ENCODE measurements around the gene CYP24A1. TPM values are rescaled to one million over a fixed set of nuclear protein-coding genes. Genes with fewer than 3 reads are reported as not detected.
A peak's percentile ranks its signal among the peaks of the same experiment; 100 is the strongest.

CYP24A1 gene
- total RNA-seq, 1 donor, result 0.27 TPM

GRCh38 chr20:54204063-54204462 lies 30.3 kb upstream of the CYP24A1 start:
- no peak for DNase-seq (ENCODE audit: low read depth in 2 of 3, low spot score in 2 of 3)

GRCh38 chr20:54203281-54203680 lies 29.5 kb upstream of the CYP24A1 start:
- DNase-seq (ENCODE audit: low read depth in 2 of 3, low spot score in 2 of 3), result no peak

- no peak for DNase-seq (ENCODE audit: low read depth in 2 of 3, low spot score in 2 of 3)
Observed at GRCh38 chr20:54201268-54201846, 27.6 kb upstream of the CYP24A1 start.

GRCh38 chr20:54200487-54201267 lies 26.9 kb upstream of the CYP24A1 start:
- DNase-seq (ENCODE audit: low read depth in 2 of 3, low spot score in 2 of 3), result no peak

- DNase-seq (ENCODE audit: low read depth in 2 of 3, low spot score in 2 of 3), result peak; percentile 36 to 78 (median 54)
Observed at GRCh38 chr20:54199721-54200176, 26.0 kb upstream of the CYP24A1 start.

GRCh38 chr20:54199283-54199682 lies 25.5 kb upstream of the CYP24A1 start:
- DNase-seq (ENCODE audit: low read depth in 2 of 3, low spot score in 2 of 3), result no peak

GRCh38 chr20:54197621-54198604 lies 24.1 kb upstream of the CYP24A1 start:
- DNase-seq (ENCODE audit: low read depth in 2 of 3, low spot score in 2 of 3), result peak in 1 of 3 donors; percentile 31

- no peak for DNase-seq (ENCODE audit: low read depth in 2 of 3, low spot score in 2 of 3)
Observed at GRCh38 chr20:54195483-54196472, 22.0 kb upstream of the CYP24A1 start.

- no peak for DNase-seq (ENCODE audit: low read depth in 2 of 3, low spot score in 2 of 3)
Observed at GRCh38 chr20:54194724-54195438, 21.1 kb upstream of the CYP24A1 start.

GRCh38 chr20:54193817-54194216 lies 20.0 kb upstream of the CYP24A1 start:
- DNase-seq (ENCODE audit: low read depth in 2 of 3, low spot score in 2 of 3), result no peak

GRCh38 chr20:54190217-54190616 lies 16.4 kb upstream of the CYP24A1 start:
- no peak for DNase-seq (ENCODE audit: low read depth in 2 of 3, low spot score in 2 of 3)

GRCh38 chr20:54189630-54190029 lies 15.8 kb upstream of the CYP24A1 start:
- DNase-seq (ENCODE audit: low read depth in 2 of 3, low spot score in 2 of 3), result no peak

GRCh38 chr20:54188132-54188849 lies 14.5 kb upstream of the CYP24A1 start:
- no peak for DNase-seq (ENCODE audit: low read depth in 2 of 3, low spot score in 2 of 3)

GRCh38 chr20:54184904-54185626 lies 11.3 kb upstream of the CYP24A1 start:
- DNase-seq (ENCODE audit: low read depth in 2 of 3, low spot score in 2 of 3), result no peak

GRCh38 chr20:54184071-54184470 lies 10.3 kb upstream of the CYP24A1 start:
- DNase-seq (ENCODE audit: low read depth in 2 of 3, low spot score in 2 of 3), result no peak

GRCh38 chr20:54180931-54181330 lies 7.1 kb upstream of the CYP24A1 start:
- DNase-seq (ENCODE audit: low read depth in 2 of 3, low spot score in 2 of 3), result no peak

GRCh38 chr20:54179946-54180345 lies 6.2 kb upstream of the CYP24A1 start:
- no peak for DNase-seq (ENCODE audit: low read depth in 2 of 3, low spot score in 2 of 3)

- no peak for DNase-seq (ENCODE audit: low read depth in 2 of 3, low spot score in 2 of 3)
Observed at GRCh38 chr20:54178256-54178655, 4.5 kb upstream of the CYP24A1 start.

Measured in hematopoietic multipotent progenitor cell (in vitro differentiated cells).